ENCODE data around the gene PDGFA. TPM values are rescaled to one million over a fixed set of nuclear protein-coding genes. Genes with fewer than 3 reads are reported as not detected.

Gene PDGFA
- total RNA-seq, 1 experiment from 2014 or later = 18.4 TPM

- TF ChIP-seq EZH2 (IDR thresholded peaks at IDR 0.05; ENCODE audit: low read length, unreplicated experiment) (no peak), EZH2phosphoT487 (IDR thresholded peaks at IDR 0.05; ENCODE audit: borderline replicate concordance, low read length) (no peak), CTCF (conservative IDR thresholded peaks at IDR 0.05; ENCODE audit: low read depth, low read length) (no peak)
- Histone ChIP-seq H3K4me2 (ENCODE audit: low read length) (no peak overlapping the region), H3K9me2 (replicated peaks; ENCODE audit: low read length) (no peaks in the 10 kb centered on the region), H3K36me3 (ENCODE audit: low read depth, low read length) (no peaks in the 10 kb centered on the region), H3F3A (ENCODE audit: low read length, unreplicated experiment) (no peaks in the 10 kb centered on the region), H2AFZ (ENCODE audit: low read length) (no peak overlapping the region), H3K4me3 (ENCODE audit: low read length) (no peak overlapping the region), H4K20me1 (ENCODE audit: low read length) (no peaks in the 10 kb centered on the region), H3K9me3 (ENCODE audit: low read length) (no peaks in the 10 kb centered on the region), H3K27ac (ENCODE audit: low read length) (no peak overlapping the region), H3K79me2 (ENCODE audit: low read length) (no peaks in the 10 kb centered on the region), H3K9ac (ENCODE audit: low read length) (no peak overlapping the region), H3K4me1 (ENCODE audit: insufficient read depth, low read length) (no peaks in the 10 kb centered on the region), H3K27me3 (ENCODE audit: low read length) (no peaks in the 10 kb centered on the region)
- ChIA-PET POLR2A (ENCODE audit: unreplicated experiment) (no interaction called here), CTCF (no interaction called here)
- ATAC-seq = no peak
- no peak for DNase-seq
- no TSS peak for BruUV-seq (replicated peaks)
- intact Hi-C loops (cut with micrococcal nuclease) = no loop called here
These were observed 37.9 kb upstream of the PDGFA start for GRCh38 chr7:557558-557881.

GRCh38 chr7:556837-557557 is 37.4 kb upstream of the PDGFA start:
- intact Hi-C loops (cut with micrococcal nuclease) = no loop called here

More at GRCh38 chr7:556837-557557, 37.4 kb upstream of the PDGFA start:
- BruUV-seq (replicated peaks) = no TSS peak
- no peak overlapping the region for H2AFZ ChIP-seq (ENCODE audit: low read length)
- POLR2A ChIA-PET (ENCODE audit: unreplicated experiment) = no interaction called here
- H3K79me2 ChIP-seq (ENCODE audit: low read length) = no peaks in the 10 kb centered on the region
- H3K9me3 ChIP-seq (ENCODE audit: low read length) = no peaks in the 10 kb centered on the region
- no peak overlapping the region for H3K9ac ChIP-seq (ENCODE audit: low read length)
- no peaks in the 10 kb centered on the region for H4K20me1 ChIP-seq (ENCODE audit: low read length)
- H3K27me3 ChIP-seq (ENCODE audit: low read length) = no peaks in the 10 kb centered on the region
- H3K4me3 ChIP-seq (ENCODE audit: low read length) = no peak overlapping the region
- TF ChIP-seq CTCF (conservative IDR thresholded peaks at IDR 0.05; ENCODE audit: low read depth, low read length) = no peak
- no peak for TF ChIP-seq EZH2phosphoT487 (IDR thresholded peaks at IDR 0.05; ENCODE audit: borderline replicate concordance, low read length)
- TF ChIP-seq EZH2 (IDR thresholded peaks at IDR 0.05; ENCODE audit: low read length, unreplicated experiment) = no peak
- H3K36me3 ChIP-seq (ENCODE audit: low read depth, low read length) = no peaks in the 10 kb centered on the region
- CTCF ChIA-PET = interaction anchor here (0.6 kb wide), 1 partner anchor 36 kb away, joined by 3 read pairs; no protein-coding TSS in a partner anchor
- H3F3A ChIP-seq (ENCODE audit: low read length, unreplicated experiment) = no peaks in the 10 kb centered on the region
- no peak overlapping the region for H3K4me2 ChIP-seq (ENCODE audit: low read length)
- no peak overlapping the region for H3K27ac ChIP-seq (ENCODE audit: low read length)
- DNase-seq (no peak), ATAC-seq (no peak)
- no peaks in the 10 kb centered on the region for H3K4me1 ChIP-seq (ENCODE audit: insufficient read depth, low read length)
- H3K9me2 ChIP-seq (replicated peaks; ENCODE audit: low read length) = no peaks in the 10 kb centered on the region

Measured in PC-3 (cell line).